ENCODE data around the gene PROK2.
A peak's percentile ranks its signal among the peaks of the same experiment; 100 is the strongest.

The PROK2 gene

DNA sequence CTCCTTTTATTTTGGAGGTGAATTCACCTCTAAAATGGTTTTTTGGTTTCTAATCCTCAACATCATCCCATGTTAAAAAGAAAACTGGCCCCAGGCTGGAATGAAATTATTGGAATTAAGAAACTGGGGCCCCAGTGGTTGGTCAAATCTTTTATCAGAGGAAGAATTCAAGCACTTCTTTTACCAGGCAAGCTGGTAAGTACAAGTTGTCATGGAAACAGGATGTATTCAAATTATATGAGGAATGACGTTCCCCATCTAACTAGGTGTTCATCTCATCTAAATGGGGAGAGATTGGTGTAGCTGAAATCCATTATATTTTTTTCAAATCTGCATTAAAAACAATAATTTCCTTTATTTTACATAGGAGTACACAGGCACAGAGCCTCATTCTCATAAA lies 50.1 kb downstream of the PROK2 start:
- no peak for DNase-seq (ENCODE audit: low spot score)

DNA sequence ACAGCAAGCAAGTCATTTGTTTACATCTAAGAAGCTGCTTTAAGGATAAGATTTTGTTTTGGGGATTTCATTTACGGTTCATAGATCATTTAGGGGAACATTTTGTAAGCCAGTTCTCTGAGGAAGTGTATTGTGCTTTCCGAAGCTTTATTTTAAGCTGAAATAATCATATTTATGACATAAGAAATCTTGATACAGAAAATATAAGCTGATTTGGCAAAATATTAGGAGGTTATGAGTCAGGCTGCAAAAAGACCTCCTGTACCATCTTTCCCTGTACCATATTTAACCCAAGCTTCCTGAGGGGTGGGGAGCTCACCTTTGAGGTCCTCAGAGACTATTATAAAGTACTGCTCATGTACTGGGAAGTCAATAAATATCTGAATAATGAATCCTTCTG lies 51.6 kb downstream of the PROK2 start:
- DNase-seq (ENCODE audit: low spot score): no peak

DNA sequence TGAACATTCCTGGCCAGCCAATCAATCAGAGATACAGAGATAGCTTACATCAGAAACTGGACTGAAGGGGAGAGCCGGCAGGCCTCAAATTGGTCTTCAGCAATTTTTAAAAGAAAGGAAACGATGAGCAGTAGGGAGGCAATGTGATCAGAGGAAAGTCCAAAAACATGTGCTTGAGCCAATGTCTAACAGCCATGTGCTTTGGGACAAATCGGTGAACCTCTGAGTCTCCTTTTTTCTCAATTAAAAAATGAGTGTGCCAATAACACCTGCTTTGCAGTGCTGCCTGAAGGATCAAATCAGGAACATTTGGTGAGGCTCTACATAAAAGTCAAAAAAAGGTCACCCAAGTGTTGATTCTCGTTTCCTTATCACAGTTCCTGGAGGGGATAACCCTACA lies 52.3 kb downstream of the PROK2 start:
- no peak for DNase-seq (ENCODE audit: low spot score)

DNA sequence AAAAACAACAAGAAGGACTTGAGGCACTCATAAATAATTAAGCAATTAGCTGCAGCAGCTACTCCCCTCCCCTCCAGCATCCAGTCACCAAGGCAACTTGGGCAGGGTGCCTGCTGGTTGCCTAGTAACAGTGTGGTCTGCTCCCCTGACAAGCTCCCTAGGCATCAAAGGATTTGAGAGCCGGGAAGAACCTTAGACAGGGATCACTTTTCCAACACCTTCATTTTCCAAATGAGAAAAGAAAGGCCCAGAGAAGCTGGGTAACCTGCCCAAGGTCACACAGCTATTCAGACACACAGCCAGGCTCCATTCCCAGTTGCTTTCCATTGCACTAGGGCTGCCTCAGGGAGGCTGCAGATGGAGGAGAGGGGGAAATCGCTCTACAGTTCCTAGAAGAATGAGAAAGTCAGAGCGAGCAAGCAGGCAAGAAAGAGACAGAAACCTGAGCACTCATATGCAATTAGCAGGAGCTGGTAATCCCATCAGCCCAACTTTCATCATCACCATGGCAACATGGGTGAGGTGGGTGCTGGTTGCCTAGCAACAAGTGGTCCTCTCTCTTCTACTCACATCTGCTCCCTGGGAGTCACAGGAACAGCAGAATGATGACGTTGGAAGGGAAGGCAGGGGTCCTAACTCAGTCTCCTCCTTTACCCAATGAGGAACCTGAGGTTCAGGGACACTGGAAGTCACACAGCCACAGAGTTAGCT lies 56.2 kb downstream of the PROK2 start:
- DNase-seq (ENCODE audit: low spot score): no peak

DNA sequence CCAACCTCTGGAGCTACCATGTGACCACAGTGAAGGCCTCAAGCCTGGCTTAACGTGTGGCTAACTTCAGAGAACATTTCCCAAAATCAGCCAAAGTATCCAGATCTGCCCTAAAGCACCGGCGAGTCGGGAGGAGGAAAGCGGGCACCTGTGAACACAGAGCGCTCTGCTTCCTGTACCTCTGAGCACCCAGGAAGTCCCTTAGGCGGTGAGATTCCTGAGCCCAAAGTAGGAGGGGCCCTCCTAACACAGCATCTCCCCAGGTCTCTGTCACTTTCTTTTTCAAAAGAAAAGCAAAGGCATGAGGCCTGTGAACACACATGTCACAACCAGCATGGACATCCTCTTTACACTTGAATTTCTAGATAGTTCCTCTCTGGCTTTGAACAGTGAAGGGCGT lies 58.8 kb downstream of the PROK2 start:
- DNase-seq (ENCODE audit: low spot score): no peak

DNA sequence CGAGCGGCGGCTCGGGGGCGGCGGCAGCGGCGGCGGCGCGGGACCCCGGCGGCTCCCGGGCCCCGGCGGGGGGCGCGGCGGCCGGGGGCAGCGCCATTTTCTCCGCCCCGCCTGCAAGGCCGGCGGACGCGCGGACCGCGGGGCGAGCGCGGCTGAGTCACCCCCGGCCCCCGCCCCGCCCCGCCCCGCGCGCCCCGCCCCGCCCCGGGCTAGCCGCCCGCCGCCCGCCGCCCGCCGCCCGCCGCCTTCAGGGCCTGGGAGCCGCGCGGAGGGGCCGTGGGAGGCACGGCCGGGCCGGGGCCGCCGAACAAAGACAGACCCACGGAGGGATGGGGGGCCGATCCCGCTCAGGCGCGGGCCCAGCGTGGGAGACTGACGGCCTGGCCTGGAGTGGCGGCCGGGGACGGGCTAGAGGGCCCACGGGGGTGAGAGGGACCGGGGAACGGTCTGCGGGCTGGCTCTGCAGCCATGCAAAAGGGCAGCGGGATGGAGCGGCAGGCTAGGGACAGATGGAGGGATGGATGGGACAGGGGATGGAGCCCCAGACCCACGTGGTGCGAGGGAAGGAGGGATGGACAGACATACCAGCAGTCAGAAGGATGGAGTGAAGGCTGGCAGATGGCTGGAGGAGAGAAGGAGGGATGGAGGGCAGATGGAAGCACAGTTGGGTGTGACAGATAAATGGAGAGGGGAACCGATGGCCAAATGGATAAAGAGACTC lies 59.5 kb downstream of the PROK2 start, which contains the start of gene EIF4E3:
EIF4E3 (minus strand) TSS at position 132 of the 721 bp plus-strand sequence; CDS start at position 97, 35 bp downstream.
- peak; percentile 81 for DNase-seq (ENCODE audit: low spot score)

DNA sequence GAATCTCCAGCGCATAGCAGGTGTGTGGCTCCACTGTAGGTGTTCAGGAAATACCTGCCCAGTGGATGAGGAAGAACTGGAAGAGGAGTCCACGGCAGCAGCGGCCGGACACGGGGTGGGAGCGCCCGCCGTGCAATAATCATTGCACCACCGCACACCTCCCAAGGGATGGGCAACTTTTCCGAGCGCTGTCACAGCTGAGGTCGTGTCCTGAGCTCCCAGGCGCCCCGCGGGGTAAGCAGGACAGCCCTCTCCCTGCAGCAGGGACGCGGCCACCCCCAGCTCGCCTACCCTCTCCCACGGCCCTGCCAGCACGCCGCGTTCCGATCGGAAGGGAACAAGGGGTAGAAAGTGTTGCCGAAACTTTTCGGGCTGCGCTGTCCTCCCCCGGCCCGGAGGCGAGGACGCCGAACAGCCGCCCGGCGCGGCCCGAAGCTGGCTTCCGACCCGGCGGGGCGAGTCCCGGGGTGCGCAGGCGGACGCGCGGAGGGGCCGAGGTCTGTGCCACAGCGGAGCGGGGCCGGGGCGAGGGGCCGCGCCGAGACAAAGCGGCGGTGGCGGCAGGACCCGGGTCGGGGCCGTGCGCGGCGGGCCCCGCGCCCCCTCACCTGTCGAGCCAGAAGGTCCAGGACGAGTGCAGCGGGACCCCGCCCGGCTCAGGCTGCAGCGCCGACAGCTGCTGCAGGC lies 60.2 kb downstream of the PROK2 start:
- DNase-seq (ENCODE audit: low spot score): peak; percentile 47

DNA sequence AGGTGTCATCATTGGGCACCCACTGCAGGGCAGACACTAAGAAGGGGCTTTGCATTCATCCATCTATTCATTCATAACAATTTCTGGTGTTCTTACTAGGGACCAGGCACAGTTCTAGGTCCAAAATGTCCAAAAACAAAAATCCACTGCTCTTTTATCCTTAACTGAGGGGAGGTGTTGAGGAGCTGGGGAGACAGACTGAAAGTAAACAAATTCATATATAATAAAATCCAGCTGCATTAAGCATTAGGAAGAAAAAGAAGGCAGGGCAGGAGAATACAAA lies 60.8 kb downstream of the PROK2 start:
- DNase-seq (ENCODE audit: low spot score): no peak

DNA sequence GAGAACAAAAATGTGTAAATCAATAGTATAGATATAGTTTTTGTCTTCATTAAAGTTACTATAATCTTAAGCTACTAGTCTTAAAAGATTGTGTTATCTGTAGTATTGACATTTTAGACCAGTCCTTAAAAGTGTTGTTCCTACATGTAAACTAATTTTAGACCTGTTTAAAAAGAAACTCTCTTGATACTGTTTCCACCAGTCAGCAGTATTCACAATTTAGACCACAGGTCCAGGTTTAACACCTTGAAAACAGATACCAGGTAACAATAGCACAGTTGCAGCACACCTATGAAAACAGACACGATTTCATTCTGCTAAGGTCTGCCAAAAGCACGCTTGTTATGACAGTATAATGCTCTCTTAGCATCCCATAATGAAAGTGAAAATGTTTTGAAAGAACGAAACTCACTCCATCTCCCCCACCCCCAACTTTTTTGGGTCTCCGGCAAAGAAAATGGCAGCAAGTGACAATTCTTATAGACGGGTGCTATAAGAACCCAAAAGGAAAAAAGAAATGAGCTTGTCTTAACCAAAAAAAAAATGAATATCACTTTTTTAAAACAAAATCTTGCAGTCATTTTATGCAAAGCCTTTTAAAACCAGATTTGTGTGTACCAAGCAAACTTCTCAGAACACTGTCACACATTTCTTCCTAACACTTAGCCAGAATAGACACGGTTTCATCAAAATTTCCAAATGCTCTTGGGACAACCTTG lies 61.3 kb downstream of the PROK2 start:
- DNase-seq (ENCODE audit: low spot score): no peak

DNA sequence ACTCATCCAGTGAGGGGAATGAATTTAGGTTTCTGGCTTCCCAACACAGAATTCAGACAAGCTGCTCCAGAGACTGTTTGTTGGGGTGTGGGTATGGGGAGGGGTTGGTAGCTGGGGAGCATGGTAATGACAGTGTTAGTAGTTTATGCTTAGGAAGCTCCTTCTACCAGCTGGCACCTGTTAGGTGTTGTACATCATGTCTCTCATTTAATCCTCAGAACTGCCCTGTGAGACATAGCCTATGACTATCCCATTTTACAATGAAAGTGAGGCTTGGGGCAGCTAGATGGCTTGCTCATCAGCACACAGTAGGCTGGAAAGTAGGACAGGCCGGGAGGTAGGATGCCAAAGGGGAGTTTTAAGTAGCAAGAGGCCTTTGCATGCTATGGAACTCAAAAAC lies 62.3 kb downstream of the PROK2 start:
- no peak for DNase-seq (ENCODE audit: low spot score)
